ENCODE data around the gene PTPN12. TPM values are rescaled to one million over a fixed set of nuclear protein-coding genes. Genes with fewer than 3 reads are reported as not detected.

The PTPN12 gene
- total RNA-seq, 1 experiment from 2014 or later = 82.1 TPM

DNA sequence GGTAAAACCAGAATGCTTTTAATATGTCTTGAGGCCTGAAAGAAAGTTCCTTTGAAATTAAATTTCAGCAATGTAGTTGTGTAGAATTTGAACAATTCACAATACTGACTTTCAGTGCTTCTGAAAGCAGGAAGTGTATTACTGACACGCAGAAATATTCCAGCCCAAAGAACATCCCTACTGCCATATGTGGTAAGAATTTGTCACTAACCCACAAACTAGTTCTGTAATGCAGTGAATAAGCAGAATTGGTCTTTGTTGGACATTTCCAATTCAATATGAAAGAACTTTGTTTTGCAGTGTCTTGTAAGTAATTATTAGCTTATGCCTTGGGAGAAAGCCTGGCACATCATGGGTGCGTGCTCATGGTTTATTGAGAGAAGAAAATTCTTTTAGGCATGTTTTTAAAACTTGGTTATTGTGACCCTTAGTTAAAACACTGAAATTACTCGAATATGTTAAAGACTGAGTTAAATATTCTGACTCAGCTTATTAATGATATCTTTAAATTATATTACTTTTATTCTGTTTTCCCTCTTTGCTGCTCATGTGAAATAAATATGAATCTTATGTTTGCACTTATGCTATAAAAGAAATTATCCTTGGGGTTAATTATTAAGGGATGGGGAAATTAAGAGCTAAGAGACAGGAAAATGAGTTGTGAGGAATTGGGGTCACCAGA is 33.4 kb downstream of the PTPN12 start:
- ChIA-PET CTCF (no interaction called here), POLR2A (no interaction called here)
- TF ChIP-seq TCF7L2 (IDR thresholded peaks at IDR 0.05; ENCODE audit: low read depth, low read length) (no peak), POLR2AphosphoS5 (IDR thresholded peaks at IDR 0.05; ENCODE audit: low read depth, low read length) (no peak), REST (IDR thresholded peaks at IDR 0.05; ENCODE audit: insufficient read depth in 1 of 2, low read depth in 2 of 2, low read length in 1 of 2) (no peak), SIN3A (IDR thresholded peaks at IDR 0.05; ENCODE audit: borderline replicate concordance, insufficient read depth, low read depth, low read length) (no peak), CTCF (IDR thresholded peaks at IDR 0.05) (no peak)
- ATAC-seq (no peak), DNase-seq (ENCODE audit: low read depth, low spot score) (no peak)
- Histone ChIP-seq H3K4me3 (ENCODE audit: low read depth in 2 of 2, low read length in 2 of 2) (no peak overlapping the region), H3K4me1 (ENCODE audit: control insufficient read depth, insufficient read depth, low read length) (no peaks in the 10 kb centered on the region), H3K9me3 (ENCODE audit: control insufficient read depth, insufficient read depth, low read depth, low read length) (no peaks in the 10 kb centered on the region), H3K36me3 (ENCODE audit: control insufficient read depth, insufficient read depth, low read length) (peaks cover 15% of the 10 kb centered on the region), H3K27me3 (ENCODE audit: control insufficient read depth, insufficient read depth, low read length) (no peaks in the 10 kb centered on the region), H3K27ac (ENCODE audit: low read length) (no peak overlapping the region)
- BruUV-seq (replicated peaks) = no TSS peak
- in situ Hi-C loops (cut with HindIII; ENCODE audit: low pct_unique_long_range_greater_than_20kb, low sequenced_read_pairs) = no loop called here
- intact Hi-C loops (cut with micrococcal nuclease; ENCODE audit: unreplicated experiment) = no loop called here

DNA sequence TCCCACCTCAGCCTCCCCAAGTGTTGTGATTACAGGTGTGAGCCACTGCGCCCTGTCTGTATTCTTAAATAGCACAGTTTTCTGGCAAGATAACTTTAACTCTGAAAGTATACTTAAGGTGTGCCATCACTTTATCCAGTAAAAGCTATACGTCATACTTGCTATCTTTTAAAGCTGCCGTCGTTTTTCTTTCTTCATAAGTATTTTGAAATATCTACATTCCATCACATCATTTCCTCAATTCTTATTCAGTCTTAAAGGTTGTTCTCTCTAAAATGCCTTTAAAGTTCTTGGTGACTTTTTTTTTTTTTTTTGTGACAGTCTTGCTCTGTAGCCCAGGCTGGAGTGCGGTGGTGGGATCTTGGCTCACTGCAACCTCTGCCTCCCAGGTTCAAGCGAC is 34.7 kb downstream of the PTPN12 start:
- Histone ChIP-seq H3K27me3 (ENCODE audit: control insufficient read depth, insufficient read depth, low read length) (no peaks in the 10 kb centered on the region), H3K4me3 (ENCODE audit: low read depth in 2 of 2, low read length in 2 of 2) (no peak overlapping the region), H3K4me1 (ENCODE audit: control insufficient read depth, insufficient read depth, low read length) (no peaks in the 10 kb centered on the region), H3K9me3 (ENCODE audit: control insufficient read depth, insufficient read depth, low read depth, low read length) (no peaks in the 10 kb centered on the region), H3K27ac (ENCODE audit: low read length) (no peak overlapping the region), H3K36me3 (ENCODE audit: control insufficient read depth, insufficient read depth, low read length) (peaks cover 15% of the 10 kb centered on the region)
- no peak for DNase-seq (ENCODE audit: low read depth, low spot score)
- TF ChIP-seq CTCF (IDR thresholded peaks at IDR 0.05) (no peak), REST (IDR thresholded peaks at IDR 0.05; ENCODE audit: insufficient read depth in 1 of 2, low read depth in 2 of 2, low read length in 1 of 2) (no peak), TCF7L2 (IDR thresholded peaks at IDR 0.05; ENCODE audit: low read depth, low read length) (no peak), POLR2AphosphoS5 (IDR thresholded peaks at IDR 0.05; ENCODE audit: low read depth, low read length) (no peak), SIN3A (IDR thresholded peaks at IDR 0.05; ENCODE audit: borderline replicate concordance, insufficient read depth, low read depth, low read length) (no peak)
- ATAC-seq = no peak
- in situ Hi-C loops (cut with HindIII; ENCODE audit: low pct_unique_long_range_greater_than_20kb, low sequenced_read_pairs) = no loop called here
- intact Hi-C loops (cut with micrococcal nuclease; ENCODE audit: unreplicated experiment) = no loop called here
- no TSS peak for BruUV-seq (replicated peaks)
- ChIA-PET CTCF (no interaction called here), POLR2A (no interaction called here)

All from Panc1 (cell line).